ENCODE measurements around the gene ADAMTS4. TPM values are rescaled to one million over a fixed set of nuclear protein-coding genes. Genes with fewer than 3 reads are reported as not detected.

The ADAMTS4 gene
- total RNA-seq, 1 experiment from 2014 or later = 7.0 TPM

- Histone ChIP-seq H3K14ac (ENCODE audit: insufficient read depth, low read length) (no peak overlapping the region), H4K20me1 (ENCODE audit: control insufficient read depth, insufficient read depth, insufficient read length) (no peaks in the 10 kb centered on the region), H3K27ac (ENCODE audit: insufficient read length, low read depth, low read length) (no peak overlapping the region), H4K5ac (ENCODE audit: insufficient read length, low read depth, low read length) (no peak overlapping the region), H2BK12ac (ENCODE audit: insufficient read length, low read depth, low read length) (no peak overlapping the region), H3K79me2 (ENCODE audit: insufficient read depth, low read length) (no peaks in the 10 kb centered on the region), H3K23me2 (ENCODE audit: insufficient read length, low read depth, low read length, poor library complexity, severe bottlenecking) (peaks cover 6% of the 10 kb centered on the region), H2AFZ (ENCODE audit: low read length) (no peak overlapping the region), H3K56ac (ENCODE audit: insufficient read length, low read depth, low read length) (no peak overlapping the region), H4K8ac (replicated peaks; ENCODE audit: insufficient read length, low read depth, low read length) (no peak overlapping the region), H3K4ac (ENCODE audit: low read depth, low read length) (no peak overlapping the region), H2BK20ac (ENCODE audit: low read depth, low read length, poor library complexity, severe bottlenecking) (no peak overlapping the region), H3K4me1 (ENCODE audit: insufficient read depth, low read length) (no peaks in the 10 kb centered on the region; the same call in 1 of the 2 replicates), H3K79me1 (ENCODE audit: insufficient read depth, low read depth, low read length, poor library complexity, severe bottlenecking) (no peaks in the 10 kb centered on the region), H3K9ac (ENCODE audit: extremely low read depth, insufficient read length, low read length) (no peak overlapping the region), H3K4me2 (ENCODE audit: insufficient read depth, insufficient read length, low read length) (no peak overlapping the region), H2BK5ac (ENCODE audit: insufficient read length, low read length) (no peak overlapping the region), H3K9me3 (ENCODE audit: control insufficient read depth, low read depth, low read length) (no peaks in the 10 kb centered on the region), H2BK15ac (ENCODE audit: low read depth, low read length) (no peak overlapping the region), H3T11ph (ENCODE audit: low read length) (no peak overlapping the region), H3K23ac (ENCODE audit: insufficient read length, low read depth, low read length) (no peak overlapping the region), H3K27me3 (ENCODE audit: insufficient read depth, low read length) (no peaks in the 10 kb centered on the region), H4K91ac (ENCODE audit: insufficient read length, low read depth, low read length) (no peak overlapping the region), H2AK5ac (ENCODE audit: insufficient read length, low read length) (no peak overlapping the region), H3K18ac (ENCODE audit: insufficient read length, low read depth, low read length) (no peak overlapping the region), H2BK120ac (ENCODE audit: low read depth, low read length, poor library complexity, severe bottlenecking) (no peak overlapping the region)
- Mint-ChIP-seq H3K4me3 (peak overlapping the region in 1 of 2 experiments; percentile 50; a peak in 1 of 5 replicates), H3K27ac (no peak overlapping the region), H3K9me3 (no peaks in the 10 kb centered on the region), H3K36me3 (ENCODE audit: insufficient read depth in 1 of 3, low read depth in 3 of 3) (peaks cover 25 to 69% (median 68%) of the 10 kb centered on the region in 3 experiments; a peak in 6 of 7 replicates), H3K27me3 (ENCODE audit: low read depth) (no peaks in the 10 kb centered on the region), H3K4me1 (peaks cover 15% of the 10 kb centered on the region in 2 experiments)
- WGBS (ENCODE audit: extremely low coverage, insufficient read length, low lambda C conversion rate) = no CpG with 5 or more reads among the region's 4 CpGs
- no peak for TF ChIP-seq CTCF (conservative IDR thresholded peaks at IDR 0.05)
- no peak for DNase-seq
These were observed 26.0 kb downstream of the ADAMTS4 start for GRCh38 chr1:161172776-161173376.
